K562 (cell line): ENCODE results near the gene PDZD2. TPM values are rescaled to one million over a fixed set of nuclear protein-coding genes. Genes with fewer than 3 reads are reported as not detected.

Source experiments
- ATAC-seq: fragments of 200-7000 bp; cut with Tn5 transposase; 3 replicates; pipeline ENCODE4 v1.9.1; 2020; ENCODE audit warnings: moderate library complexity
- BruUV-seq: library from RNA; stranded (reverse); fragments of 400-500 nt; replicated peaks from 2 replicates; lab custom pipeline; 2021; lab: Mats Ljungman, UMichigan
- CTCF ChIA-PET: fragments of 300-600 bp; formaldehyde crosslinking; extraction: SDS; loops from one replicate; lab custom pipeline; 2021; ENCODE audit warnings: low intra/inter-chr PET ratio; lab: Yijun Ruan, JAX
- POLR2A ChIA-PET: fragments of 300-600, 350-650 bp; sonication (Branson Sonifier 250); formaldehyde crosslinking; extraction: SDS; loops from one replicate; lab custom pipeline; 2021; ENCODE audit warnings: antibody characterized with exemption, inconsistent platforms; lab: Yijun Ruan, JAX
- DNase-seq, 4 experiments: peaks; one replicate each; pipeline versions ENCODE4 v3.0.0 to v3.0.0-alpha.2; 2011 to 2018; ENCODE audit warnings: low spot score in 3 of 4, mixed read lengths in 3 of 4; ENCODE audit errors: extremely low read depth in 1 of 4
- FAIRE-seq: peaks from 2 replicates; lab custom pipeline; 2011; peaks lifted over from hg19 to GRCh38; lab: Jason Lieb, UNC
- H2AFZ ChIP-seq: 2 replicates; pipeline ENCODE4 v1.6.0; 2011; ENCODE audit warnings: low read depth, low read length, control low read depth, inconsistent platforms
- H3K27ac ChIP-seq: fragments of 200-600 bp; 3 replicates; pipeline ENCODE4 v1.8.0; 2011; ENCODE audit warnings: low read depth, mild to moderate bottlenecking, control low read depth, inconsistent platforms, low read length, moderate library complexity, mixed read lengths; ENCODE audit errors: extremely low read depth
- H3K27me3 ChIP-seq, 2 experiments: fragments of 300-600 bp in 1 of 2; 2 replicates in 1 of 2; 3 replicates in 1 of 2; pipeline versions ENCODE4 v1.6.0 to v1.8.0; 2011; ENCODE audit warnings: inconsistent platforms in 2 of 2, low read length in 2 of 2, mild to moderate bottlenecking in 1 of 2, mixed read lengths in 1 of 2, moderate library complexity in 1 of 2; ENCODE audit not compliant: control insufficient read depth in 2 of 2, insufficient read depth in 2 of 2
- H3K36me3 ChIP-seq: fragments of 300-600 bp; 3 replicates; pipeline ENCODE4 v1.8.0; 2011; ENCODE audit warnings: mild to moderate bottlenecking, low read length, inconsistent platforms; ENCODE audit not compliant: control insufficient read depth, insufficient read depth
- H3K4me1 ChIP-seq, 2 experiments: fragments of 200-600 bp in 1 of 2; replicated peaks in 1 of 2; 2 replicates in 1 of 2; 3 replicates in 1 of 2; pipeline versions ENCODE4 v1.5.1 to v1.8.0; 2011; ENCODE audit warnings: inconsistent platforms in 2 of 2, low read length in 2 of 2, mild to moderate bottlenecking in 1 of 2, mixed read lengths in 1 of 2, moderate library complexity in 1 of 2; ENCODE audit not compliant: control insufficient read depth in 2 of 2, insufficient read depth in 2 of 2
- H3K4me2 ChIP-seq: 2 replicates; pipeline ENCODE4 v1.6.1; 2011; ENCODE audit warnings: low read length, control low read depth, inconsistent platforms, mixed read lengths; ENCODE audit not compliant: insufficient read depth
- H3K4me3 ChIP-seq: fragments of 200-600 bp; sonication (generic), shearing (Covaris generic); 2 replicates; pipeline ENCODE4 v1.5.1; 2016; ENCODE audit warnings: control low read depth, inconsistent platforms
- H3K79me2 ChIP-seq: fragments of 200-600 bp; 3 replicates; pipeline ENCODE4 v1.8.0; 2011; ENCODE audit warnings: low read length, inconsistent platforms; ENCODE audit not compliant: control insufficient read depth, insufficient read depth
- H3K9ac ChIP-seq, 2 experiments: 2 replicates each; pipeline versions ENCODE4 v1.6.0 to v1.6.1; 2011; ENCODE audit warnings: low read depth in 2 of 2, low read length in 2 of 2, control low read depth in 1 of 2, inconsistent platforms in 1 of 2, mild to moderate bottlenecking in 1 of 2, mixed read lengths in 1 of 2; ENCODE audit not compliant: insufficient read depth in 1 of 2
- H3K9me1 ChIP-seq: one replicate; pipeline ENCODE4 v1.6.0; 2011; ENCODE audit warnings: inconsistent platforms, mild to moderate bottlenecking, low read length, moderate library complexity; ENCODE audit not compliant: control insufficient read depth, insufficient read depth
- H3K9me3 ChIP-seq: replicated peaks from 2 replicates; pipeline ENCODE4 v1.5.1; 2011; ENCODE audit warnings: low read depth, low read length, inconsistent platforms; ENCODE audit not compliant: control insufficient read depth, insufficient read depth
- H4K20me1 ChIP-seq: replicated peaks from 2 replicates; pipeline ENCODE4 v1.6.1; 2011; ENCODE audit warnings: low read length, inconsistent platforms, mixed read lengths; ENCODE audit not compliant: control insufficient read depth, insufficient read depth
- CTCFL ChIP-seq: IDR thresholded peaks from 2 replicates; pipeline ENCODE4 v1.6.1; 2011; ENCODE audit warnings: borderline replicate concordance, low read depth, mild to moderate bottlenecking, moderate library complexity, low read length; ENCODE audit not compliant: insufficient read depth, poor library complexity, severe bottlenecking
- GTF2B ChIP-seq: IDR thresholded peaks from 2 replicates; pipeline ENCODE4 v1.6.1; 2011; ENCODE audit not compliant: insufficient read length; ENCODE audit errors: extremely low read depth
- ZBTB2 ChIP-seq: fragments of 450-650 bp; IDR thresholded peaks from 2 replicates; pipeline ENCODE4 v1.6.1; 2016; ENCODE audit warnings: antibody characterized with exemption
- ZNF239 ChIP-seq: fragments of 250-450 bp; sonication (Bioruptor Pico); IDR thresholded peaks from 2 replicates; pipeline ENCODE4 v1.4.0; 2020; ENCODE audit warnings: mild to moderate bottlenecking
- WGBS: fragments of 100-300 bp; shearing (Covaris generic); methylation state at CpG from one replicate; pipeline ENCODE4 v1.1.6; 2016; ENCODE audit warnings: low coverage, mixed read lengths; ENCODE audit not compliant: insufficient coverage; ENCODE audit errors: missing lambda C conversion rate; 5-methylcytosine and 5-hydroxymethylcytosine counted together
- in situ Hi-C: fragments of 300-500 bp; cut with MboI; formaldehyde crosslinking; loops from 4 replicates; pipeline ENCODE4 v1.15.0; 2018; ENCODE audit warnings: inconsistent platforms, mixed read lengths
- intact Hi-C: fragments of 100-400 bp; cut with micrococcal nuclease; formaldehyde crosslinking; loops from 2 replicates; pipeline ENCODE4 v1.14.2; 2022
- polyA plus RNA-seq, 8 experiments: library from polyadenylated mRNA; depleted of rRNA in 4 of 8; stranded (reverse) in 5 of 8; unstranded in 3 of 8; fragments of >200 nt; fragmentation: Nextera tagmentation in 2 of 8; fragmentation: Illumina TruSeq in 1 of 8; extraction: Ambion mirVana in 2 of 8; extraction: Trizol in 1 of 8; gene quantifications; 2 replicates each; pipeline versions ENCODE4 v1.2.1 to v1.2.3, GENCODE V29; 2011 to 2014; ENCODE audit warnings: inconsistent platforms in 1 of 8, missing spikeins in 1 of 8
- total RNA-seq, 7 experiments: library from RNA; depleted of rRNA in 6 of 7; stranded (reverse); fragments of >200 nt in 6 of 7; fragmentation: Illumina TruSeq in 2 of 7; extraction: Trizol in 2 of 7; gene quantifications; 2 replicates each; pipeline versions ENCODE4 v1.2.1 to v1.2.3, GENCODE V29; 2011 to 2021; ENCODE audit warnings: low replicate concordance in 1 of 7
- TF ChIP-seq, protein P1 (sequence below): IDR thresholded peaks from 3 replicates; pipeline ENCODE4 v1.6.1; 2011; ENCODE audit warnings: borderline replicate concordance, mild to moderate bottlenecking; ENCODE audit not compliant: insufficient read length, insufficient read depth
- TF ChIP-seq, protein P2 (sequence below): fragments of 250-450 bp; sonication (Bioruptor Pico); IDR thresholded peaks from 2 replicates; pipeline ENCODE4 v1.8.0; 2022; ENCODE audit warnings: moderate library complexity, mild to moderate bottlenecking, inconsistent platforms

The PDZD2 gene
- total and polyA plus RNA-seq, 9 of the 15 experiments (the other 6 are each of a cell fraction or from before 2014, with no cell fraction given): 0.02 to 0.08 (median 0.04) TPM; not detected in 6

GRCh38 chr5:31954091-31954490, 315.2 kb downstream of the PDZD2 start:
- Histone ChIP-seq H3K9me3 (no peaks in the 10 kb centered on the region), H4K20me1 (no peaks in the 10 kb centered on the region), H3K79me2 (no peaks in the 10 kb centered on the region), H3K9me1 (no peaks in the 10 kb centered on the region), H3K4me3 (no peak overlapping the region), H3K36me3 (no peaks in the 10 kb centered on the region), H3K9ac (no peak overlapping the region), H3K4me2 (no peak overlapping the region), H2AFZ (no peak overlapping the region), H3K4me1 (no peaks in the 10 kb centered on the region), H3K27ac (no peak overlapping the region), H3K27me3 (peaks cover 13 to 19% of the 10 kb centered on the region in 2 experiments; a peak in 3 of 5 replicates)
- ChIA-PET POLR2A (interaction anchor here (0.6 to 0.7 kb wide), 2 partner anchors 15 to 154 kb away, joined by 3 read pairs; no protein-coding TSS in a partner anchor), CTCF (no interaction called here)
- ATAC-seq: no peak
- BruUV-seq: no TSS peak
- no peak for DNase-seq
- FAIRE-seq: no peak
- intact Hi-C loops (no loop called here), in situ Hi-C loops (no loop called here)
- 2% methylated on average over 3 of the region's 3 CpGs for WGBS
- no peak for TF ChIP-seq ZNF239 (CRISPR knock-in tag)
- TF ChIP-seq CTCFL: no peak
- TF ChIP-seq, protein P1, sequence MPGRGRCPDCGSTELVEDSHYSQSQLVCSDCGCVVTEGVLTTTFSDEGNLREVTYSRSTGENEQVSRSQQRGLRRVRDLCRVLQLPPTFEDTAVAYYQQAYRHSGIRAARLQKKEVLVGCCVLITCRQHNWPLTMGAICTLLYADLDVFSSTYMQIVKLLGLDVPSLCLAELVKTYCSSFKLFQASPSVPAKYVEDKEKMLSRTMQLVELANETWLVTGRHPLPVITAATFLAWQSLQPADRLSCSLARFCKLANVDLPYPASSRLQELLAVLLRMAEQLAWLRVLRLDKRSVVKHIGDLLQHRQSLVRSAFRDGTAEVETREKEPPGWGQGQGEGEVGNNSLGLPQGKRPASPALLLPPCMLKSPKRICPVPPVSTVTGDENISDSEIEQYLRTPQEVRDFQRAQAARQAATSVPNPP: no peak
- TF ChIP-seq ZBTB2: no peak
- TF ChIP-seq, protein P2, sequence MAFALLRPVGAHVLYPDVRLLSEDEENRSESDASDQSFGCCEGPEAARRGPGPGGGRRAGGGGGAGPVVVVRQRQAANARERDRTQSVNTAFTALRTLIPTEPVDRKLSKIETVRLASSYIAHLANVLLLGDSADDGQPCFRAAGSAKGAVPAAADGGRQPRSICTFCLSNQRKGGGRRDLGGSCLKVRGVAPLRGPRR (CRISPR knock-in tag): no peak
- no peak for TF ChIP-seq GTF2B
